ENCODE measurements around the gene MED27. TPM values are rescaled to one million over a fixed set of nuclear protein-coding genes. Genes with fewer than 3 reads are reported as not detected.

Gene MED27
- total and polyA plus RNA-seq, 2 of the 4 experiments (the other 2 are of a cell fraction): 50.2 to 63.4 TPM

DNA sequence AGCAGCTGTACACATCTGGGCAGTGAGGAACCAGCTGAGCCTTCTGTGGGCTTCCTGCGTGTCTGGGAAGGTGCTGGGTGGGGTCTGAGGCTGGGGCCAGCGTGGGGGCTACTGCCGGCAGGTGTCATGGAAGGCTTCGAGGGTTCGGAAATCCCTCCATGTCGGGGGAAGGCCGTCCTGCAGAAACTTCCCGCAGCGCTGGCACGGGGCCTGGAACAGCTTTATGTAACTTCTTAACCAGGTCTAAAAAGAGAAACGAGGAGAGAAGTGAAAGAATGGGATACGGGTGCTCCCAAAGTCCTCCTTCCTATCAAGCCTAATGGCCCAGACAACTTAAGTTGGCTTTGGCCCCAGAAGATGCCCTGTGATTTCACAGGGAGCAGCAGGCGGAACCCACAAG lies 219.2 kb downstream of the MED27 start:
- H2BK15ac ChIP-seq (ENCODE audit: low read depth, low read length): no peak overlapping the region
- no peak overlapping the region for H3K4me3 ChIP-seq (ENCODE audit: insufficient read depth, low read depth, low read length)
- DNase-seq: no peak
- H3K9ac ChIP-seq (ENCODE audit: low read depth, low read length): no peak overlapping the region
- H3K27me3 ChIP-seq (ENCODE audit: control insufficient read depth, insufficient read depth, low read length): no peaks in the 10 kb centered on the region
- in situ Hi-C loops (cut with MboI; ENCODE audit: low sequenced_read_pairs) (no loop called here), intact Hi-C loops (cut with micrococcal nuclease) (no loop called here), dilution Hi-C loops (cut with HindIII; ENCODE audit: low sequenced_read_pairs, unreplicated experiment) (no loop called here)
- no peaks in the 10 kb centered on the region for H3K79me1 ChIP-seq (ENCODE audit: low read depth in 1 of 2, low read length in 2 of 2)
- no peaks in the 10 kb centered on the region for H3K9me3 ChIP-seq (ENCODE audit: control insufficient read depth, insufficient read depth, low read length)
- H3K9me1 ChIP-seq (ENCODE audit: insufficient read depth, low read length): no peaks in the 10 kb centered on the region
- no CpG with 5 or more reads among the region's 13 CpGs for WGBS, 2 experiments (ENCODE audit: extremely low coverage in 2 of 2, insufficient read length in 1 of 2)
- H2AK9ac ChIP-seq (replicated peaks; ENCODE audit: low read depth, low read length, poor library complexity): no peak overlapping the region
- no peak overlapping the region for H4K5ac ChIP-seq (ENCODE audit: low read depth, low read length)
- ATAC-seq (ENCODE audit: low read depth): no peak
- TF ChIP-seq CEBPB (IDR thresholded peaks at IDR 0.05; ENCODE audit: low read depth, low read length) (no peak), CHD1 (IDR thresholded peaks at IDR 0.05; ENCODE audit: low read depth, low read length) (no peak), RFX5 (IDR thresholded peaks at IDR 0.05; ENCODE audit: low read depth, low read length) (no peak), RAD21 (IDR thresholded peaks at IDR 0.05; ENCODE audit: low read length) (no peak)
- H3K36me3 ChIP-seq (ENCODE audit: control insufficient read depth, insufficient read depth, low read length): peaks cover 17% of the 10 kb centered on the region
- no peak overlapping the region for H3K18ac ChIP-seq (ENCODE audit: low read depth, low read length)
- no peak overlapping the region for H2BK5ac ChIP-seq (ENCODE audit: low read depth, low read length, poor library complexity, severe bottlenecking)
- POLR2A ChIA-PET (ENCODE audit: unreplicated experiment): no interaction called here
- CTCF ChIA-PET: no interaction called here
- H3K14ac ChIP-seq (replicated peaks; ENCODE audit: low read depth, low read length): no peak overlapping the region
- H3K56ac ChIP-seq (ENCODE audit: extremely low read depth, insufficient read depth, low read length): no peak overlapping the region
- BruUV-seq (replicated peaks): no TSS peak
- no peak overlapping the region for H3K27ac ChIP-seq (ENCODE audit: insufficient read depth, low read length)
- no peak overlapping the region for H3K4me2 ChIP-seq (ENCODE audit: low read depth, low read length)
- H4K20me1 ChIP-seq (ENCODE audit: insufficient read depth, low read length): no peaks in the 10 kb centered on the region; the same call in 1 of the 2 replicates
- H2BK20ac ChIP-seq (ENCODE audit: low read depth, low read length): no peak overlapping the region
- H3K4me1 ChIP-seq (ENCODE audit: control insufficient read depth, insufficient read depth, low read length): no peaks in the 10 kb centered on the region
- no peak overlapping the region for H4K91ac ChIP-seq (ENCODE audit: insufficient read depth, low read depth, low read length)
- H3K23ac ChIP-seq (ENCODE audit: low read depth, low read length): no peak overlapping the region
- no peak overlapping the region for H2AK5ac ChIP-seq (ENCODE audit: low read depth, low read length)
- no peak overlapping the region for H2BK120ac ChIP-seq (ENCODE audit: low read depth, low read length)
- H2AFZ ChIP-seq (replicated peaks; ENCODE audit: low read length, poor library complexity): no peak overlapping the region
- no peak overlapping the region for H3K4ac ChIP-seq (ENCODE audit: low read depth, low read length)
- H4K8ac ChIP-seq (ENCODE audit: low read depth in 2 of 2, low read length in 2 of 2): no peak overlapping the region
